ENCODE results near the gene EPM2AIP1. TPM values are rescaled to one million over a fixed set of nuclear protein-coding genes. Genes with fewer than 3 reads are reported as not detected.

Gene EPM2AIP1
- total RNA-seq, 1 donor from 2014 or later: 18.4 TPM

GRCh38 chr3:37028329-37028728 is 35.4 kb upstream of the EPM2AIP1 start:
- H3K4me3 ChIP-seq: no peak overlapping the region
- H3K27ac ChIP-seq: no peak overlapping the region

GRCh38 chr3:37026851-37027250 is 33.9 kb upstream of the EPM2AIP1 start:
- H3K27ac ChIP-seq: no peak overlapping the region
- DNase-seq: no peak
- no peaks in the 10 kb centered on the region for H3K27me3 ChIP-seq (ENCODE audit: low read depth)
- H3K9me3 ChIP-seq: no peaks in the 10 kb centered on the region
- peaks cover 84% of the 10 kb centered on the region for H3K36me3 ChIP-seq
- peak in 1 of 2 donors; percentile 23 for ATAC-seq
- H3K4me1 ChIP-seq: peaks cover 13% of the 10 kb centered on the region
- intact Hi-C loops (cut with DNase I): no loop called here
- TF ChIP-seq, protein P1, sequence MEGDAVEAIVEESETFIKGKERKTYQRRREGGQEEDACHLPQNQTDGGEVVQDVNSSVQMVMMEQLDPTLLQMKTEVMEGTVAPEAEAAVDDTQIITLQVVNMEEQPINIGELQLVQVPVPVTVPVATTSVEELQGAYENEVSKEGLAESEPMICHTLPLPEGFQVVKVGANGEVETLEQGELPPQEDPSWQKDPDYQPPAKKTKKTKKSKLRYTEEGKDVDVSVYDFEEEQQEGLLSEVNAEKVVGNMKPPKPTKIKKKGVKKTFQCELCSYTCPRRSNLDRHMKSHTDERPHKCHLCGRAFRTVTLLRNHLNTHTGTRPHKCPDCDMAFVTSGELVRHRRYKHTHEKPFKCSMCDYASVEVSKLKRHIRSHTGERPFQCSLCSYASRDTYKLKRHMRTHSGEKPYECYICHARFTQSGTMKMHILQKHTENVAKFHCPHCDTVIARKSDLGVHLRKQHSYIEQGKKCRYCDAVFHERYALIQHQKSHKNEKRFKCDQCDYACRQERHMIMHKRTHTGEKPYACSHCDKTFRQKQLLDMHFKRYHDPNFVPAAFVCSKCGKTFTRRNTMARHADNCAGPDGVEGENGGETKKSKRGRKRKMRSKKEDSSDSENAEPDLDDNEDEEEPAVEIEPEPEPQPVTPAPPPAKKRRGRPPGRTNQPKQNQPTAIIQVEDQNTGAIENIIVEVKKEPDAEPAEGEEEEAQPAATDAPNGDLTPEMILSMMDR (IDR thresholded peaks at IDR 0.05): no peak
- no peak overlapping the region for H3K4me3 ChIP-seq

More at GRCh38 chr3:37028329-37028728, 35.4 kb upstream of the EPM2AIP1 start:
- intact Hi-C loops (cut with DNase I): no loop called here
- no peaks in the 10 kb centered on the region for H3K27me3 ChIP-seq (ENCODE audit: low read depth)
- H3K4me1 ChIP-seq: peaks cover 13% of the 10 kb centered on the region
- peaks cover 81% of the 10 kb centered on the region for H3K36me3 ChIP-seq
- DNase-seq (no peak), ATAC-seq (no peak)
- no peaks in the 10 kb centered on the region for H3K9me3 ChIP-seq
- TF ChIP-seq, protein P1 (IDR thresholded peaks at IDR 0.05): no peak

DNA sequence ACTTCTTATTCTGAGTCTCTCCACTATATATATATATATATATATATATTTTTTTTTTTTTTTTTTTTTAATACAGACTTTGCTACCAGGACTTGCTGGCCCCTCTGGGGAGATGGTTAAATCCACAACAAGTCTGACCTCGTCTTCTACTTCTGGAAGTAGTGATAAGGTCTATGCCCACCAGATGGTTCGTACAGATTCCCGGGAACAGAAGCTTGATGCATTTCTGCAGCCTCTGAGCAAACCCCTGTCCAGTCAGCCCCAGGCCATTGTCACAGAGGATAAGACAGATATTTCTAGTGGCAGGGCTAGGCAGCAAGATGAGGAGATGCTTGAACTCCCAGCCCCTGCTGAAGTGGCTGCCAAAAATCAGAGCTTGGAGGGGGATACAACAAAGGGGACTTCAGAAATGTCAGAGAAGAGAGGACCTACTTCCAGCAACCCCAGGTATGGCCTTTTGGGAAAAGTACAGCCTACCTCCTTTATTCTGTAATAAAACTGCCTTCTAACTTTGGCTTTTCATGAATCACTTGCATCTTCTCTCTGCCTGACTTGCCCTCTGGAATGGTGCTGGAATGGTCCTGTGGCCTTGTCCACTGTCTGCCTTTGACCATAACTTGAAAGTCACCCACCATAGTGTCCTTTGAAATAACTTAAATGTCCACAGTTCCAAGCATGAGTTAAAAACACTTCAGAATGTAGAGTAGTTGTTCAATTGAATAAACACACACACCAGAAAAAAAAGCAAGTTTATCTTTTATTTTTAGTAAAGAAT is 32.8 kb upstream of the EPM2AIP1 start:
- H3K4me1 ChIP-seq: peaks cover 13% of the 10 kb centered on the region
- no peaks in the 10 kb centered on the region for H3K9me3 ChIP-seq
- H3K27me3 ChIP-seq (ENCODE audit: low read depth): no peaks in the 10 kb centered on the region
- TF ChIP-seq, protein P1 (IDR thresholded peaks at IDR 0.05): no peak
- peaks cover 84% of the 10 kb centered on the region for H3K36me3 ChIP-seq
- no peak for DNase-seq
- no peak overlapping the region for H3K4me3 ChIP-seq
- no peak overlapping the region for H3K27ac ChIP-seq
- ATAC-seq: no peak
- intact Hi-C loops (cut with DNase I): no loop called here

DNA sequence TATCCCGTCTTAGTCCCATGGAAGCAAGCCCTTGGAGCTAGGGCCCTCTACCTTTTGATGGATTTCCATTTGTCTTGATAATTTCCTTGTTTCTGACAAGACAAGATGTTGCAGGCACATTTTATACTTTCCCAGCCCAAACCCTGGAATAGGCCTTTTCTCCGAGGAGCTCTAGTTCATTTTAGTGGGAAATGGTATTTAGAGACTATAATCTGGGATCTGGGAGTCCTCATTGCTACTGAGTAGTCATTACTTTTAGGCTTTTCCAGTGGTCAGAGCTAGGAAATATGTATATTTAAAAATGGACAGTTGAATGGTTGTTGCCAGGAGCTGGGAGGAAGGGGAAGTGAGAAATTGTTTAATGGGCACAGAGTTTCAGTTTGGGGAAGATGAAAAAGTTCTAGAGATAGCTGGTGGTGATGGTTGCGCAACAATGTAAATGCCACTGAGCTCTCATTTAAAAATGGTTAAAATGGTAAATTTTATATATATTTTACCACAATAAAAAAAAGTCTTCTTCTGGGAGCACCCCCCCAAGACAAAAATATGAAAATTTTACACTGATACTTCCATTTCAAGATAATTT is 32.0 kb upstream of the EPM2AIP1 start:
- H3K27ac ChIP-seq: no peak overlapping the region
- DNase-seq (no peak), ATAC-seq (no peak)
- peaks cover 84% of the 10 kb centered on the region for H3K36me3 ChIP-seq
- no peak overlapping the region for H3K4me3 ChIP-seq
- H3K9me3 ChIP-seq: no peaks in the 10 kb centered on the region
- H3K4me1 ChIP-seq: peaks cover 6% of the 10 kb centered on the region
- intact Hi-C loops (cut with DNase I): no loop called here
- TF ChIP-seq, protein P1 (IDR thresholded peaks at IDR 0.05): no peak
- H3K27me3 ChIP-seq (ENCODE audit: low read depth): no peaks in the 10 kb centered on the region

DNA sequence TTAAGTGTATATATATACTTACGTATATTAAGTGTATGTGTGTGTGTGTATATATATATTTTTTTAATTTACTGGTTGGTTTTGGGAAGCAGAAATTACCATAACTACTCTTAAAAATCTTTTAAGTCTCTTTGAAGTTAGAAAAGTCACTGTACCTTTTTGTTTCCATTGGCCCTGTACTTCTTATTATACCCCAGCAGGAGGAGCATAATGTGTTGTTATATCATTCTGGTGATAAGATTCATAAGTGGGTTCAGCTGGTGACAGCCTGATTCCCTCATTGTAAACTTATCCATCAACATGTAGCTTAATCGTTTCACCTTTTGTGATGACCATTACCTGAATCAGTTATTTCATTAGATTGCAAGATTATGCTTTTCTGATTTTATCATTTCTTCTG is 31.2 kb upstream of the EPM2AIP1 start:
- ATAC-seq (no peak), DNase-seq (no peak)
- H3K4me3 ChIP-seq: no peak overlapping the region
- intact Hi-C loops (cut with DNase I): no loop called here
- peaks cover 84% of the 10 kb centered on the region for H3K36me3 ChIP-seq
- no peaks in the 10 kb centered on the region for H3K9me3 ChIP-seq
- TF ChIP-seq, protein P1 (IDR thresholded peaks at IDR 0.05): peak; percentile 36
- H3K27me3 ChIP-seq (ENCODE audit: low read depth): no peaks in the 10 kb centered on the region
- peaks cover 5% of the 10 kb centered on the region for H3K4me1 ChIP-seq
- H3K27ac ChIP-seq: no peak overlapping the region

Data from lower lobe of right lung (tissue), 2 donors.